WERI-Rb-1 (cell line): ENCODE measurements around the gene MAN2A2.
"Not testable (repeated sequence)": the region's sequence is repeated elsewhere in the genome, so short reads cannot be mapped to it uniquely, and the experiment has no call there.

Experiments
- DNase-seq: peaks from one replicate; pipeline ENCODE4 v3.0.0-alpha.2; 2020
- H3K27ac ChIP-seq: fragments of 250-450 bp; sonication (Bioruptor Pico); 2 replicates; pipeline ENCODE4 v1.5.1; 2020; ENCODE audit warnings: mild to moderate bottlenecking, moderate library complexity
- H3K27me3 ChIP-seq: fragments of 250-450 bp; sonication (Bioruptor Pico); 2 replicates; pipeline ENCODE4 v1.5.1; 2021; ENCODE audit warnings: mild to moderate bottlenecking, low read depth, moderate library complexity; ENCODE audit not compliant: insufficient read depth, severe bottlenecking
- H3K36me3 ChIP-seq: fragments of 250-450 bp; sonication (Bioruptor Pico); 2 replicates; pipeline ENCODE4 v1.5.1; 2020; ENCODE audit warnings: mild to moderate bottlenecking, moderate library complexity
- H3K4me3 ChIP-seq: 2 replicates; pipeline ENCODE4 v1.5.1; 2011; ENCODE audit warnings: low read depth, mild to moderate bottlenecking, control low read depth, low read length
- H3K9me3 ChIP-seq: fragments of 250-450 bp; sonication (Bioruptor Pico); 2 replicates; pipeline ENCODE4 v1.5.1; 2021; ENCODE audit warnings: mild to moderate bottlenecking, moderate library complexity; ENCODE audit not compliant: severe bottlenecking
- TF ChIP-seq, protein P1 (sequence below): IDR thresholded peaks from 2 replicates; pipeline ENCODE4 v1.5.1; 2011; ENCODE audit warnings: low read depth, mild to moderate bottlenecking, control low read depth, inconsistent platforms, low read length

MAN2A2 gene

DNA sequence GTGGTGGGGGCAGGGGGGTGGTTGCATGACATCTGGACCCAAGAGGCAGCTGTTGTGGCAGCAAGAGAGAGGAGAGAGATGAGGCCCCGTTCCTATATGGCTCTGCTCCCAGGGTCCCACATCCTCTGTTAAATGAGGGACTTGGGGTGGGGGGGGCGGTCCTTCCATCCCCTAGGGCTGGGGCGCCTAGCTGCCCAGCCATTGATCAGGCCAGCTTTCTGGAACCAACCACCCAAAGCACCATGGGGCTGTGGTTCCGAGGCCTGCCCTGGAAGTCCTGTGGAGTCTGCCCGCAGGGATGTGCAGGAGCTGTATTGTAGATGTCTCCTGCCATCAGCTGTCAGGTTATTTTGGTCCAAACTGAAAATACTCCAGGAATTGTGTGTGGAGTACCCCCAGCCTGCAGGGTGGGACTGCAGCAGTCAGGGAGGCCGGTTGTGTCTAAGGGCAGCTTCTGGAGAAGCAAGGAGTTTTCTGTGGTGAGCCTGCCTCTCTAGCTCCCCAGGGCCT, 29.6 kb upstream of the MAN2A2 start:
- DNase-seq = no peak
- peaks cover 15% of the 10 kb centered on the region for H3K27me3 ChIP-seq
- no peak overlapping the region for H3K4me3 ChIP-seq
- H3K9me3 ChIP-seq = no peaks in the 10 kb centered on the region
- TF ChIP-seq, protein P1, sequence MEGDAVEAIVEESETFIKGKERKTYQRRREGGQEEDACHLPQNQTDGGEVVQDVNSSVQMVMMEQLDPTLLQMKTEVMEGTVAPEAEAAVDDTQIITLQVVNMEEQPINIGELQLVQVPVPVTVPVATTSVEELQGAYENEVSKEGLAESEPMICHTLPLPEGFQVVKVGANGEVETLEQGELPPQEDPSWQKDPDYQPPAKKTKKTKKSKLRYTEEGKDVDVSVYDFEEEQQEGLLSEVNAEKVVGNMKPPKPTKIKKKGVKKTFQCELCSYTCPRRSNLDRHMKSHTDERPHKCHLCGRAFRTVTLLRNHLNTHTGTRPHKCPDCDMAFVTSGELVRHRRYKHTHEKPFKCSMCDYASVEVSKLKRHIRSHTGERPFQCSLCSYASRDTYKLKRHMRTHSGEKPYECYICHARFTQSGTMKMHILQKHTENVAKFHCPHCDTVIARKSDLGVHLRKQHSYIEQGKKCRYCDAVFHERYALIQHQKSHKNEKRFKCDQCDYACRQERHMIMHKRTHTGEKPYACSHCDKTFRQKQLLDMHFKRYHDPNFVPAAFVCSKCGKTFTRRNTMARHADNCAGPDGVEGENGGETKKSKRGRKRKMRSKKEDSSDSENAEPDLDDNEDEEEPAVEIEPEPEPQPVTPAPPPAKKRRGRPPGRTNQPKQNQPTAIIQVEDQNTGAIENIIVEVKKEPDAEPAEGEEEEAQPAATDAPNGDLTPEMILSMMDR = no peak
- no peak overlapping the region for H3K27ac ChIP-seq
- H3K36me3 ChIP-seq = no peaks in the 10 kb centered on the region

DNA sequence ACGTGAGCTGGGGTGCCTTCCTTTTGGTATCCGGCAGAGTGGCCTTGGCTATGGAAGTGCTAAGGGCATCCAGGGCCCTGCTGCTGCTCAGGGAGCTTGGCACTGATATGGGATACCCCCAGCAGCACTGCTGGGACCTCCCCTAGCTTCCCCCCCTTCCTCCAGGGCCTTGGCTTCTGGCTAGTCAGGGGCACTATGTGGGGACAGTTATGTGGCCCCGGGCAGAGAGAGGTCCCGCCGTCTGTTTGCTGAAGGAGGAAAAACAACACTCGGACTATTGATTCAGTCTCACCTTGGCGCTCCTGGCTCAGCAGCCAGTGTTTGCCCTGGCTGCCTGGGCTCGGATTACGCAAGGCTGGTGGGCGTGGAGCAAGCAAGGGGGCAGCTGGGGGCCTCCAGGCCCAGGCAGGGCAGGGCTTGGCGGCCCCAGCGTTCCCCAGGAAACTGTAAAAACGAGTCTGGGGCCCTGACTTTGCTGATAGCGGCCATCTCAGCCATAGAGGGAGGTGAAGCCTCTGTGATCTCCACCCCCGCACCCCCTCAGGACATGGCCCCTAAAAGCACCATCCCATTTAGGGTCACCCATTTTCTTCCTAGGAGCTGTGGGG, 29.0 kb upstream of the MAN2A2 start:
- Histone ChIP-seq H3K9me3 (no peaks in the 10 kb centered on the region), H3K36me3 (no peaks in the 10 kb centered on the region), H3K4me3 (no peak overlapping the region), H3K27me3 (peaks cover 15% of the 10 kb centered on the region), H3K27ac (no peak overlapping the region)
- TF ChIP-seq, protein P1 = no peak
- DNase-seq = no peak

DNA sequence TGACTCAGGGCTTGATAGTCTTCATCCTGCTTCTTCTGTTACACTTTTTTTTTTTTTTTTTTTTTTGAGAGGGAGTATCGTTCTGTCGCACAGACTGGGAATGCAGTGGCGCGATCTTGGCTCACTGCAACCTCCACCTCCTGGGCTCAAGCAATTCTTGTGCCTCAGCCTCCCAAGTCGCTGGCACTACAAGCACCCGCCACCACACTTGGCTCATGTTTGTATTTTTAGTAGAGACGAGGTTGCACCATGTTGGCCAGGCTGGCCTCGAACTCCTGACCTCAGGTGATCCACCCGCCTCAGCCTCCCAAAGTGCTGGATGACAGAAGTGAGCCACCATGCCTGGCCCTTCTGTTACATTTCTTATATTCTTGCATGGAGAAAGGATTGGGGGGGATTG, 28.1 kb upstream of the MAN2A2 start:
- not testable (repeated sequence) for DNase-seq, H3K27ac ChIP-seq, H3K9me3 ChIP-seq, H3K36me3 ChIP-seq, H3K4me3 ChIP-seq
- H3K27me3 ChIP-seq = peaks cover 15% of the 10 kb centered on the region

DNA sequence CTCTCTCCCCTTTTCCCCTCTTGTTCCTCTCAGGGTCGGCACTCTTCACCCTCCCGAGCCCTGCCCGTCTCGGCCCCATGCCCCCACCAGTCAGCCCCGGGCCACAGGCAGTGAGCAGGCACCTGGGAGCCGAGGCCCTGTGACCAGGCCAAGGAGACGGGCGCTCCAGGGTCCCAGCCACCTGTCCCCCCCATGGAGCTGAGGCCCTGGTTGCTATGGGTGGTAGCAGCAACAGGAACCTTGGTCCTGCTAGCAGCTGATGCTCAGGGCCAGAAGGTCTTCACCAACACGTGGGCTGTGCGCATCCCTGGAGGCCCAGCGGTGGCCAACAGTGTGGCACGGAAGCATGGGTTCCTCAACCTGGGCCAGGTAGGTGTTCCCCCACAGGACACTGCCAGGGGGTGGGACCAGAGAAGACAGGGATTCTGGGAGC, 27.5 kb upstream of the MAN2A2 start:
- TF ChIP-seq, protein P1 = no peak
- Histone ChIP-seq H3K36me3 (no peaks in the 10 kb centered on the region), H3K27me3 (peaks cover 14% of the 10 kb centered on the region)

DNA sequence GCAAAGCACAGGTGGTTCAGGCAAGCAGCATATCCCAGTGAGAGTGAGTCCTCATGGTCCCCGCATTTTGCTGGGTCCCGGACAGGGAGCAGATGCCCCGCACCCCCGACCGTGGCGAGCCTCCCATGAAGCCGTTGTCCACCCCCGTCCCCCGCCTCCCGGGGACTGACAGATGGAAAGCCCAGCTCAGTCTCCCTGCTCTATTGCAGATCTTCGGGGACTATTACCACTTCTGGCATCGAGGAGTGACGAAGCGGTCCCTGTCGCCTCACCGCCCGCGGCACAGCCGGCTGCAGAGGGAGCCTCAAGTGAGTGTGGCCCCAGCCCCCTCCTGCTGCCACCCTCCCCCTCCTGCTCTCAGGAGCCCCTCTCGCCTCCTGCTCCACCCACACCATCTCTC, 27.1 kb upstream of the MAN2A2 start:
- Histone ChIP-seq H3K36me3 (no peaks in the 10 kb centered on the region), H3K9me3 (no peaks in the 10 kb centered on the region), H3K27me3 (peaks cover 9% of the 10 kb centered on the region), H3K27ac (no peak overlapping the region), H3K4me3 (no peak overlapping the region; the same call in 1 of the 2 replicates)
- TF ChIP-seq, protein P1 = no peak
- peak; percentile 50 for DNase-seq

More for the DNA sequence above, 27.5 kb upstream of the MAN2A2 start:
- Histone ChIP-seq H3K27ac (no peak overlapping the region), H3K9me3 (no peaks in the 10 kb centered on the region), H3K4me3 (no peak overlapping the region; the same call in 1 of the 2 replicates)
- no peak for DNase-seq

DNA sequence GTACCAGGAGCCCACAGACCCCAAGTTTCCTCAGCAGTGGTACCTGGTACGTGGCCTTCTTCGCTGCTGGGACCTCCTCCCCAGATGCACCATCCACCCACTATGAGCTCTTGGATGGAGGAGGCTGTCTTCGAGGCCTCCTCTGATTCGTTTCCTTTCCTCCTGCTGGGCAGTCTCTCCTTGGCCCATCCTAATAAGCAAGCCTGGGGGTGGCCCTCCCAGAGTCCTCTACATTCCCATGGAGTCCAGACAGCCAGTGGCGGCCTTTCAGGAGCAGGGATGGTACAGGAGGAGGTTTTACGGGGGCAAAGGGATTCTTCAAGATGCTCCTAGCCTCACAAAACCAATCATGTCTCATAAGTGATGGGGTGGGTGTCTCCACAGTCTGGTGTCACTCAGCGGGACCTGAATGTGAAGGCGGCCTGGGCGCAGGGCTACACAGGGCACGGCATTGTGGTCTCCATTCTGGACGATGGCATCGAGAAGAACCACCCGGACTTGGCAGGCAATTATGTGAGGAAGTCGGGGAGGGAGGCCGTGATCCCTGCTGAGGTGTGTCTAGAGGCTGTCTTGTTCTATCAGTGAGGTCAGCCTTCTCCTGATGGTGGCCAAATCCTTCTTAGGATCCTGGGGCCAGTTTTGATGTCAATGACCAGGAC, 26.5 kb upstream of the MAN2A2 start:
- TF ChIP-seq, protein P1 = no peak
- no peaks in the 10 kb centered on the region for H3K9me3 ChIP-seq
- no peak for DNase-seq
- H3K27me3 ChIP-seq = peaks cover 9% of the 10 kb centered on the region
- H3K27ac ChIP-seq = no peak overlapping the region
- no peaks in the 10 kb centered on the region for H3K36me3 ChIP-seq
- no peak overlapping the region for H3K4me3 ChIP-seq
